AG04450 (cell line): ENCODE data around the gene HERPUD2. TPM values are rescaled to one million over a fixed set of nuclear protein-coding genes. Genes with fewer than 3 reads are reported as not detected.

Experiments
- CTCF ChIA-PET: fragments of 300-600, 350-600 bp; formaldehyde crosslinking; extraction: SDS; loops from one replicate; lab custom pipeline; 2022; ENCODE audit warnings: antibody characterized with exemption, inconsistent platforms; lab: Charles Lee
- POLR2A ChIA-PET: fragments of 350-600 bp; formaldehyde crosslinking; extraction: SDS; loops from one replicate; lab custom pipeline; 2021; ENCODE audit warnings: antibody characterized with exemption, inconsistent platforms; lab: Yijun Ruan, JAX
- DNase-seq: peaks from one replicate; pipeline ENCODE4 v3.0.0-alpha.2; 2011; ENCODE audit warnings: low read depth, low spot score
- H3K27ac ChIP-seq: one replicate; pipeline ENCODE4 v1.5.1; 2012; ENCODE audit warnings: low read depth, low read length, control low read depth
- H3K27me3 ChIP-seq: one replicate; pipeline ENCODE4 v1.6.0; 2012; ENCODE audit warnings: low read length; ENCODE audit not compliant: control insufficient read depth, insufficient read depth
- H3K4me3 ChIP-seq: 2 replicates; pipeline ENCODE4 v1.5.1; 2011; ENCODE audit warnings: mild to moderate bottlenecking, low read depth, low read length, control low read depth
- H3K9me3 ChIP-seq: 2 replicates; pipeline ENCODE4 v1.5.1; 2012; ENCODE audit warnings: low read length; ENCODE audit not compliant: control insufficient read depth, insufficient read depth
- CTCF ChIP-seq: IDR thresholded peaks from 2 replicates; pipeline ENCODE4 v1.5.1; 2011; ENCODE audit warnings: low read depth, low read length, control low read depth, inconsistent platforms
- polyA plus RNA-seq: library from polyadenylated mRNA; depleted of rRNA; stranded (reverse); fragments of >200 nt; gene quantifications from 2 replicates; pipeline ENCODE4 v1.2.3, GENCODE V29; 2011

HERPUD2 gene
- polyA plus RNA-seq, 1 experiment, result 42.7 TPM

- DNase-seq, result no peak
- TF ChIP-seq CTCF, result no peak
- CTCF ChIA-PET, result interaction anchor here (0.6 to 7.5 kb wide), 4 partner anchors 10 to 209 kb away, joined by 3 to 137 read pairs (median 29); partner anchors contain the start of gene HERPUD2
Measured at GRCh38 chr7:35707422-35707821, 12.5 kb upstream of the HERPUD2 start.

GRCh38 chr7:35705932-35706461, 11.1 kb upstream of the HERPUD2 start:
- POLR2A ChIA-PET, result interaction anchor here (0.7 kb wide), 1 partner anchor 116 kb away, joined by 4 read pairs; no protein-coding TSS in a partner anchor
- Histone ChIP-seq H3K9me3 (no peaks in the 10 kb centered on the region), H3K27ac (no peak overlapping the region), H3K27me3 (no peaks in the 10 kb centered on the region), H3K4me3 (no peak overlapping the region)
- TF ChIP-seq CTCF, result no peak
- CTCF ChIA-PET, result interaction anchor here (0.9 to 2.3 kb wide), 2 partner anchors 11 to 201 kb away, joined by 3 to 12 read pairs; partner anchors contain the start of gene HERPUD2
- DNase-seq, result no peak

More at GRCh38 chr7:35707422-35707821, 12.5 kb upstream of the HERPUD2 start:
- H3K27ac ChIP-seq, result no peak overlapping the region
- POLR2A ChIA-PET, result interaction anchor here (1.1 kb wide), 1 partner anchor 93 kb away, joined by 5 read pairs; the partner anchor contains the start of gene SEPTIN7
- H3K4me3 ChIP-seq, result no peak overlapping the region
- no peaks in the 10 kb centered on the region for H3K27me3 ChIP-seq
- no peaks in the 10 kb centered on the region for H3K9me3 ChIP-seq

GRCh38 chr7:35704261-35704660, 9.3 kb upstream of the HERPUD2 start:
- POLR2A ChIA-PET, result no interaction called here
- H3K27ac ChIP-seq, result no peak overlapping the region
- no peaks in the 10 kb centered on the region for H3K27me3 ChIP-seq
- H3K4me3 ChIP-seq, result no peak overlapping the region
- CTCF ChIA-PET, result interaction anchor here (2.3 kb wide), 1 partner anchor 202 kb away, joined by 12 read pairs; no protein-coding TSS in a partner anchor
- DNase-seq, result no peak
- no peak for TF ChIP-seq CTCF
- H3K9me3 ChIP-seq, result no peaks in the 10 kb centered on the region

GRCh38 chr7:35702541-35702940, 7.6 kb upstream of the HERPUD2 start:
- ChIA-PET POLR2A (no interaction called here), CTCF (interaction anchor here (1.6 kb wide), 1 partner anchor 205 kb away, joined by 3 read pairs; no protein-coding TSS in a partner anchor)
- Histone ChIP-seq H3K27ac (no peak overlapping the region), H3K9me3 (no peaks in the 10 kb centered on the region), H3K27me3 (no peaks in the 10 kb centered on the region), H3K4me3 (no peak overlapping the region)
- no peak for TF ChIP-seq CTCF
- DNase-seq, result no peak

GRCh38 chr7:35701287-35701900, 6.5 kb upstream of the HERPUD2 start:
- ChIA-PET CTCF (interaction anchor here (0.6 to 8.0 kb wide), 3 partner anchors 7 to 276 kb away, joined by 3 to 53 read pairs (median 3); partner anchors contain the start of gene SEPTIN7), POLR2A (no interaction called here)
- no peaks in the 10 kb centered on the region for H3K27me3 ChIP-seq
- no peak for DNase-seq
- TF ChIP-seq CTCF, result no peak
- H3K9me3 ChIP-seq, result peaks cover 4% of the 10 kb centered on the region
- H3K27ac ChIP-seq, result no peak overlapping the region
- H3K4me3 ChIP-seq, result no peak overlapping the region
